Activated CD8-positive, alpha-beta memory T cell treated with anti-CD3 and anti-CD28 coated beads, Interleukin-2, amount 50 U/mL, for 24 hours (primary cell): ENCODE data around the gene SOAT2.
"Not testable (repeated sequence)": the region's sequence is repeated elsewhere in the genome, so short reads cannot be mapped to it uniquely, and the experiment has no call there.

Experiments
- DNase-seq: peaks from one replicate; pipeline ENCODE4 v3.0.0-alpha.2; 2020; ENCODE audit errors: extremely low read depth

Gene SOAT2

GRCh38 chr12:53101931-53102781, 1.1 kb upstream of the SOAT2 start:
- DNase-seq: no peak

GRCh38 chr12:53103860-53104305, 597 bp downstream of the SOAT2 start:
- no peak for DNase-seq

- no peak for DNase-seq
Observed at GRCh38 chr12:53105256-53105655, 2.0 kb downstream of the SOAT2 start.

GRCh38 chr12:53105712-53106439, 2.6 kb downstream of the SOAT2 start:
- DNase-seq: no peak

DNA sequence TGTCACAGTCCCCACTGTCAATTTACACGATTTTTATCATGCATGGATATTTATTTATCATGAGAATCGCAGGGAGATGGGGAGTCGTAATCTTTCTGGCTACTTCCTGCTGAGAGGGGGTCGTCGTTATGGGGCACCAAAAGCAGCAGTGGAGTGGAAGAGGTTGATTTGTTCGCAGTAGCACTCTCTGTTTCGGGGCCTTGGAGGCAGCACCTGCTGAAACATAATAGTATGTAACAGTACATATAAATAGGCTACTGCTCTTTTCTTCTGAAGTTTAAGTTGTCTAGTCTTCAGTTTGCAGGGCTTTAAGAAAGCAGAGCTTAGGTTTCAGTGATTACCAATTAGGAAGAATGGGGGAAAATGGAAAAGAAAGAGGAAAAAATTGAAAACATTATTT, 3.8 kb downstream of the SOAT2 start:
- DNase-seq: no peak

GRCh38 chr12:53112431-53112830, 9.1 kb downstream of the SOAT2 start:
- not testable (repeated sequence) for DNase-seq

DNA sequence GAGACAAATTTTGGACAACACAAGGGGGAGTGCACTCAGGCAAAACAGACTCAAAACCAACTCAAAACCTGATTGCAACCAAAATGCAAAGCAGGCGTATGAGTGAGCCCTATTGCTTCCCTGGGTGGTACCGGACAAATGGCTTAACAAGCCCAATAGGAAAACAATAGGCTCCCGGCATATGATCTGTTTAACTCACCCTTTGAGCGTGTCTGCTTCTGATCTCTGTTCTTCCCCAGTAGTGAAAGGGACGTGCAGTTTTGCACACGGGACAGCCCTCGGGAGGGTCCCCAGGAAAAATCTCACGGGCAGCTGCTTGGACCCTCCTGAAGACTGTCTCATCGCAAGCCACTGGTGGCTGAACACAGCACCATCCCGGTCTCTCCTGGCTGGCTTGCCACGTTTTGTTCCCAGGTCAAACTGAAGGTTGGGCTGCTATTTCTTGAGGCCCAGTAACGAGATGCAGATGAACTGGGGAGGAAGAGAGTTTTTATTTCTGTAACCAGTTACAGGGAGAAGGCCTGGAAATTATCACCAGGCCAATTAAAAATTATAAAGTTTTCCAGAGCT, 9.9 kb downstream of the SOAT2 start:
- no peak for DNase-seq

DNA sequence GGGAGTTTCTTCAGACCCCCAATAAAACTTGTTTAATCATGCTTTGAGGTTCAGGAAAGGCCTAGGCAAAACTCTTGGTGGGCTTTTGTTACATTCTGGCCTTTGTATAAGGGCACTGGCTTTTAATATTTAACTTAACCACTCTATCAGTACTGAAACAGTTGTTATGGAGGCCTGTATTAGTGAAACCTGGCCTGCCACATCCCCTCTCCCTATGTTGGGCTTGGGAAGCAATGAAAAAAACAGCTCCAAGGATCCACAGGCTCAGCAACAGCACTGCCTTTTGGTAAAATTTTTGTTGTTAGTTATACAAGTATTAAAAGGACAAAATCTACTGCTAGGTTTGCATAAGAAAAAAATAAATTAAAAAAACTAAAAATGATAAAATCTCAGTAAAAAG, 10.7 kb downstream of the SOAT2 start:
- no peak for DNase-seq

- no peak for DNase-seq
Observed at GRCh38 chr12:53115112-53115890, 12.0 kb downstream of the SOAT2 start.

DNA sequence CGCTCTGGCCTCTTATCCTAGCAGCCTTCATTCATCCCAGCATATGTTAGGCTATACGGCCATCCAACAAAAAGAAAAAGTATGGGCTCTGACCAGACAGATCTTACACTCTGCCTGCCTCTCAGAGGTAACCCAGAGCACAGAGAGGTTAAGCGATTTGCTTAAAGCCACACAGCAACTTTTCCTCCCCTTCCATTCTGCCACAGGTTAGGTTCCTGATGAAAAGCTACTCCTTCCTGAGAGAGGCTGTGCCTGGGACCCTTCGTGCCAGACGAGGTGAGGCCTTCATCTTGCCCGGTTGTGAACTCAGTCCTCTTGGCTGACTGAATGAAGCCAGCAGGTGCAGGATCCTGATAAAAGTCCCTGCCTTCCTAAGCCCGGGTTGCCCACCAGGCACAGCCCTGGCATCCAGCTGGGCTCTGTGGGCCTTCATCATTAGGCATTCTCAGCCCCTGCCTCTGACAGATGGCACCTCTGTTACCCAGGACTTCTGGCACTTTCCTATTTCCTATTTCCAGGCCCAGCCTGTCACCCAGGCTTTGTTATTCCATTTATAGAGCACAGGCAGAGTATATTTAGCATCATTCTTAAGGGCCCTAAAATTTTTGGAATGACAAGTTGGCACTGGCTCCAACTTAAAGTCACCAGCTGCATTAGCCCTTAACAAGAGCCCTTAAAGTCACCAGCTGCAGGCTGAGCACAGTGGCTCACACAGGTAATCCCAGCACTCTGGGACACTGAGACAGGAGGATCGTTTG, 12.8 kb downstream of the SOAT2 start:
- no peak for DNase-seq

DNA sequence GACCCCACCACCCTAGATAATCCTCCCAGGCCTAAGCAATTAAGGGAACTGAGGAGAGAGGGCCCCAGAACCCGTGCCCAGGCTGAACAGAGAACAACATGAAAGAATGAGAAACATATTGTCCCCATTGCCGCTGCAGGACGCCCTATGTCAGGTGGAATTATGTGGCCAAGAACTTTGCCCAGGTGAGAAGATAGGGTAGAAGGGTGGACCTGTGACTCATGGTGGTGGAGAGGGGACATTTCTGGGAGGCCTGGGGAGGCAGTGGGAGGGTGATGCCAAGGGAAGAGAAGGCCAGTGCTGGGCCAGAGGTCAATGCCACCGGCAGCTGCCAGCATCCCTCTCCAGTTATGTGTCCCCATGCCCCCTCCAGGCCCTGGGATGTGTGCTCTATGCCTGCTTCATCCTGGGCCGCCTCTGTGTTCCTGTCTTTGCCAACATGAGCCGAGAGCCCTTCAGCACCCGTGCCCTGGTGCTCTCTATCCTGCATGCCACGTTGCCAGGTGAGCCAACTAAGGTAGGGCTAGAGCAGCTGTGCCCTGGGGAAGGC, 15.5 kb downstream of the SOAT2 start:
- DNase-seq: no peak

GRCh38 chr12:53120685-53121525, 17.6 kb downstream of the SOAT2 start:
- DNase-seq: no peak

GRCh38 chr12:53122961-53123468, 19.7 kb downstream of the SOAT2 start:
- DNase-seq: no peak

DNA sequence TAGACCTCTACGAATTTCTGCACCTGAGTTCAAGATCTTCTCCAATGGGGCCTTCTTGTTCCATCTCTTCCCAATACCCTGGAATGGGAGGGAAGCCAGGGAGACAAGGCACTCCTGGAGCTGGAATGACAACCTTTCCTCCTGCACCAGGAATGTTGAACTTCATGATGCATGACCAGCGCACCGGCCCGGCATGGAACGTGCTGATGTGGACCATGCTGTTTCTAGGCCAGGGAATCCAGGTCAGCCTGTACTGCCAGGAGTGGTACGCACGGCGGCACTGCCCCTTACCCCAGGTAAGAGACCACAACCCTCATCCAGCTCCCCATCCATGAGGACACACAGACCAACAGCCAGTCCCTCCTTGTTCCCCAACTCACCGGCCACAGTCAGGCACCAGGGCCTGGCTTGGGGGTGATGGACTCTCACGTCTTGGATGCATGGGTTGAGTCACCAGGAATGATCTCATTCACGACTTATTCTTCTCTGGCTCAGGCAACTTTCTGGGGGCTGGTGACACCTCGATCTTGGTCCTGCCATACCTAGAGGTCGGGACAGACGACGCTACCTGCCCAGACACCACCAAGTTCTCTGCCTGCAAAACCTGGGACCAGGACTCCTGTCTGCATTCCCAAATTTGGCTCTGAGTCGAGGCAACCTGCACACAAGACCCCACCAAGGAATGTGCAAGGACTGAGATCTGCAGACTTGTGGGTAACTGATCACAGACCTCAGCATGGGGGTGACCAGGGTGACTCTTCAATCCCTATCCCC, 20.5 kb downstream of the SOAT2 start:
- DNase-seq: no peak

DNA sequence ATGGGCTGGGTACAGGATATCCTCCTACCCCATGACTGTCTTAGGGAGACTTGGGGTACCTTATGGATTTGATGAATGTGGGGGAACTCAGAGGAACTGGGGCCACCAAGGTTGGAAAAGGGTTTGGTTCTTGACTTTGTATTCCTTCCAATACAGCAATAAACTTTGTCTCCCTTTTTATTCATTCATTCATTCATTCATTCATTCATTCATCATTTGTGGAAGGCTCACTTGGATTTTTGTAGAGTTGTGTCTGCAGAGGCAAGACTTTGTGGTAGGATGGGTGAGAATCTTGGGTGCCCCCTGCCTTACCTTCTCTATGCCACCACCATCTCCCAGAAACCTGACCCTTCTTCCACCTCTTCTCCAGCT, 21.1 kb downstream of the SOAT2 start:
- DNase-seq: no peak

GRCh38 chr12:53127169-53127568, 23.9 kb downstream of the SOAT2 start:
- DNase-seq: no peak

DNA sequence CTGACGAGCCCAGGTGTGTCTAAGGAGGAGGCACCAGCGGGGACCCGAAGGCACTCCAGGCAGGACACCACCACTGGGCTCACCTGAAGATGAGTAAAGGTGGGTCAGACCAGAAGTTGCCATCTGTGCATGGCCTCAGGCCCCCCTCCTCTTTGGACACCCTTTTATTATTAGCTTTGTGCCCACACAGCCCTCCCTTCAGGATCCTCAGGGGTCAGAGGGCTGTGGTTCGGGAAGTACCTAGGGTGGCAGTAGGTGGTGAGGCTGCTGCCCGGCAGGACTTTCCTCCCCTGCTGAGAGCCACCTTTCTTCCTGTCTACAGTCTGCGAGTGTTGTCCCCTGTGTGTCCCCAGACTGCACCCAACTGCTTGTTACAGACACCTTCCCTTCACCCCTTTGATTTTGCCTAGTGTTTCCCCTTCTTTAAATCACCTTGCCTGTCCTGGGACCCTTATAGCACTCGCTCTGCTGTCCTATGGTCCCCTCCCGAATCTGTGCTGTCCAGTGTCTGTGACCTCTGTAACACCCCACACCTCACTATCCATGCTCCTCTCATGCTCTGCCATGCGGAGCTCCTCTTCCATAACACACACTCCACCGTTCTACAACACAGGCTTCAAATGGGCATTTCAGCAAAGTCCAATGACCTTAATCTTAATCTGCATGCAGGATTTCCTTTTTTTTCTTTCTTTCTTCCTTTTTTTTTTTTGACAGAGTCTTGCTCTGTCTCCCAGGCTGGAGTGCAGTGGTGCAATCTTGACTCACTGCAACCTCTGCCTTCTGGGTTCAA, 25.7 kb downstream of the SOAT2 start:
- DNase-seq: no peak

- DNase-seq: no peak
Observed at GRCh38 chr12:53131844-53132243, 28.6 kb downstream of the SOAT2 start.
